Stimulated activated CD8-positive, alpha-beta memory T cell treated with anti-CD3 and anti-CD28 coated beads, Interleukin-15, amount 100 ng/mL, for 1 hour (primary cell): ENCODE measurements around the gene COX6A1.

ENCODE experiments used
- DNase-seq: peaks from one replicate; pipeline ENCODE4 v3.0.0-alpha.2; 2020; ENCODE audit warnings: low read depth

Gene COX6A1

DNA sequence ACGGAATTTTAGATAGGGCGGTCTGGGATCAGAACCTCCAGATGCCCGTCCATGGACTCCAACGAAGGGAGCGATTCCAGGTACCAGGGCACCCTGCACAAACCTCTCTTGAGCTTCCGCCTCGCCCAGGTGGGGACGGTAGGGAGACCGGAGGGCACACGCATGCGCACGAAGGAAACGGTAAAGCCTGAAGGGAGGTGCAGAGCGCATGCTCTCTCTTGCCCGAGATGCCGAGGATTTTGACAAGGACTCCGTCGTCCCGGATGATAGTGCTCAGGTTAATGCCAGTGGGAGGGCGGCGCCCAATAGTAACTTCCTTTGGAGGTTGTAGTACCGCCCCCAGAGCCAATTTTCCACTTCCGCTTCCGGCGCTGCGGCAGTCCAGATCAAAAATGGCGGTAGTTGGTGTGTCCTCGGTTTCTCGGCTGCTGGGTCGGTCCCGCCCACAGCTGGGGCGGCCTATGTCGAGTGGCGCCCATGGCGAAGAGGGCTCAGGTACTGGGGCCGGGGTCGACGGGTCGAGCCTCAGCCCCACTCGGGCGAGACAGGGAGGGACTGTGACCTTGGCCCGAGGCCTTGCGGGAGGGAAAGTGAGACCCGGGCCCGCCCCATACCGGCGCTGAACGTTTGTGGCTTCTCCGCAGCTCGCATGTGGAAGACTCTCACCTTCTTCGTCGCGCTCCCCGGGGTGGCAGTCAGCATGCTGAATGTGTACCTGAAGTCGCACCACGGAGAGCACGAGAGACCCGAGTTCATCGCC is at the start of gene COX6A1:
Gene COX6A1, plus strand, starts transcription at position 379 of the 760 bp plus-strand sequence. Its CDS starts 14 bp downstream, at position 393.
- DNase-seq: peak; percentile 96

DNA sequence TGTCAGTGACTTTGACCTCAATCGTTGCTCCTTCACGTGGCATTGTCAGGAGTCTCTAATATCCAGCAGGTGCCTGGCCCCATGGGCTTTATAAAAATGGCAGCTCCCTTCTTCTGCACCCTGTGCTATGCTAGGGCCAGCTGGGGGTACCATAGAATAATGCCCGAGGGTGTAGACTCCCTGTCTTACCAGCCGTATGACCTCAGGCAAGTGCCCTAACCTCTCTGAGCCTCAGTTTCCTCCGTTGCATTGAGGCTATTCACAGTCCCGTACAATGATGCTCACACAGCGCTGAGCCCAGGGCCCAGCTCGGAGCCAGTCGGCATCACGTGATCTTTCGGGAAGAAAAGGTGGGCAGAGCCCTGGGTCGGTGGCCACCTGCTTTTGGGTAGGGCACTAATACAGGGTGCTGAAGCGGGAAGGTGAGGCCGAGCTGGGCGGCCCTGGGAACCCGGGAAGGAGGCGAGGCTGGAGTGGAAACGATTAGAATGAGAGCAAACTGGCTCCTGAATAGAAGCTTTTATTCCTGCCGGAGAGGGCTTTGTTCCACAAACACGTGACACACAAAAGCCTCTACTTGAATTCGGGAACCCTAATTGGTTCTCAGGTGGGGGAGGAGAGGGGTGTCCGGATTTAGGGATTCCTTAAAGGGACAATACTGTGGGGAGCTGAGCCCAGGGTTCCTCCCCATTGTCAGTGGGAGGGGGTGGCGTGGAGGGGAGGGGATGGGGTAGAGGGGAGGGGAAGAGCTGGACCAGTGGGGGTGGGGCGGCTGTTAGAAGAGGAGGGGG is 49.0 kb upstream of the COX6A1 start:
- no peak for DNase-seq

DNA sequence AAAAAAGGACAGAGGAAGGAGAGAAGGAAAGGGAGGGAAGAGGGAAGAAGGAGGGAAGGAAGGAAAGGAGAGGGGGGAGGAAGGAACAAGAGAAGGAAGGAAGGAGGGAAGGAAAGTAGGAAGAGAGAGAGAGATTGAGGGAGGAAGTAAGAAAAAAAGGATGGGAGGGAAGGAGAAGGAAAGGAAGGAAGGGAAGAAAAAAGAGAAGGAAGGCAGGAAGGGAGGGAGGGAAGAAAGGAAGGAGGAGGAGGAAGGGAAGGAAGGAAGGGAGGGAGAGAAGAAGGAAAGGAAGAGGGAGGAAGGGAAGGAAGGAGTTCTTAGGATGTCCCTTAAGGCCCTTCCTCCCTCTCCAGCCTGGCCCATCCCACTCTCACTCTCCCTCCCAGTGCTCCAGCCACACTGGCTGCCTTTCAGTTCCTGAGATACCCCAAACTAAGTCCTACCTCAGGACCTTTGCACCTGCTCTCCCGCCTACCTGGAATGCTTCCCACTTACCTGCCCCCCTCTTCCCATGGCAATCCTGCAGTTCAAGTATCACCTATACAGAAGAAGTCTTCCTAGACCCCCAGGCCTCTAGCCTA is 47.3 kb upstream of the COX6A1 start:
- DNase-seq: no peak

DNA sequence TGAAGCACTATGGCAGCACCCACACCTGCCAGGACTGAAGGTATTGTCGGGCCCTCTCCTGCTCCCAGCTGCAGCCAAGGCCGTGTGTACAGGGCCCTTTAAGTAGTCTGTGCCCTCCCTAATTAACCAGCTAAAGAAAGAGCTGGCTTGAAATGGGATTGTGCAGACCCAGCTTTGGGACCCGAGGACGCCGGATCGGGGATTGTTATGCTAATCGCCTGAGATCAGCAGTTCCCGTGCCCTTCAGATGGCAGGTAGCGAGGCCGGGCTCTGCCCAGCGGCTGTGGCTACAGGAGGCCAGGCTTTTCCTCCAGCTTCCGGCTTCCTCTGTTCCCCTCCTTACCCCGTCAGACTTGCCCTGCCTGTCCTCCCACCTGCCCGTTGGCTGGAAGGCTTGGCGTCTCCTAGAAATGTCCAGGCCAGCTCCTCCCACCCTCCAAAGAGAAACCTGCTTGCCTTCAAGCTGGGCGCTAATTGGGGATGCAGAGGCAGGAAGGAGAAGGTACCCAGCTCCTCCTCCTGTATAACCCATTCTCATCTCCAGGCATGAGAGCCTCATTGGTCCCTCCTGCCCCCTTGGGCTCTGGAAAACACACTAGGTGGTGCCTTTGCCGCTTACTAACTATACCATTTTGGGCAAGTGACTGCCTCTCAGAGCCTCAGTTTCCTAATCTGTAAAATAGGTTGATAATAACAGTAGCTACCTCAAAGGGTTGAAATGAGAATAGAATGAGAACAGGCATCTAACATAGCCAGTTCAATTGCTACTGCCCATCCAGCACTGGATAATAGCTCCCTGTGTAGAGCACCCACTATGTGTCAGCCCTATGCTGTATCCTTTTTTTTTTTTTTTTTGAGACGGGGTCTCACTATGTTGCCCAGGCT is 43.2 kb upstream of the COX6A1 start:
- no peak for DNase-seq

DNA sequence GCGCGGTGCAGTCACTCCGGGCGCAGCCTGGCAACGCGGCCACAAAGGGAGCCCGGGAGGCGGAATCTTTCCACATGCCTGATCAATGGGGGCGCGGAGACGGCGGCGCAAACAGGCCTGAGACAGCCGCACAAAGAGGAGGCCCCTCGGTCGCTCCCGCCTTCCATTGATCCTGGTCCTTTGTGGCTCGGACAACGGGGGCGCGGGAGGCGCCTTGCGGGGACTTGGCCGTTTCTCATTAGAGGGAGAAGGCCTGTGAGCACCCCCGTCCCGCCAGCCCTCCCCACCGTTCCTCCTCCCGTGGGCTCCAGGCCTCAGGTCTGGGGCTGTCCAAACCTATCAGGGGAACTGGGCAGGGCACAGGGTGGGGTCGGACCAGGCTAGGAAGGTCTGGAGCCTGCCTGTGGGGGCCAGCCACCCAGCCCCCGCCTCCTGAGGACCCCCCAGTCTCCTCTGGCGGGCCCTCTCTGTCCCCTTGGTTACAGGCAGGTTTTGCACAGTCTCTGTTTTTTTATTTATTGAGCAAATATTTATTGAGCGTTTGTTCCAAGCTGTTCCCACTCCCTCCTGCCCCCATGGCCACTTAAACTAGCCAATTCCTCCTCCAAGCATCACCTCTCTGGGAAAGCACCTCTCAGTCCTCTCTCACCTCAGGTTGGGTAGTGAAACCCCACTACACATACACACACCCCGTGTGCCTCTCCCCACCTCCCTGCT is 39.9 kb upstream of the COX6A1 start:
- no peak for DNase-seq

DNA sequence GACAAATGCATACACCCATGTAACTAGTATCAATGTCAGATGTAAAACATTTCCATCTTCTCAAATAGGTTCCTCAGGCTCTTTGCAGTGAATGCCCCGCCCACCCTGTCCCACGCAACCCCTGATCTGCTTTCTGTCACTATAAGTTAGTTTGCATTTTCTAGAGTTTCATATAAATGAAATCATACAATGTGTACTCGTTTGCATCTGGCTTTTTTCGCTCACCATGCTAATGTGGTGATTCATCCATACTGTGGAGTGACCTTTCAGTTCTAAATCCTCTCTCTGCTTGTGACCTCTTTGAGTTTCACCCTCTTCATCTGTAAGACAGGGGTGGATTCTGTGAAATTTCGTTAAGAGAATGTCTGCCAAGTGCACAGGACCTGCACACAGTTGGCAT is 38.4 kb upstream of the COX6A1 start:
- no peak for DNase-seq

DNA sequence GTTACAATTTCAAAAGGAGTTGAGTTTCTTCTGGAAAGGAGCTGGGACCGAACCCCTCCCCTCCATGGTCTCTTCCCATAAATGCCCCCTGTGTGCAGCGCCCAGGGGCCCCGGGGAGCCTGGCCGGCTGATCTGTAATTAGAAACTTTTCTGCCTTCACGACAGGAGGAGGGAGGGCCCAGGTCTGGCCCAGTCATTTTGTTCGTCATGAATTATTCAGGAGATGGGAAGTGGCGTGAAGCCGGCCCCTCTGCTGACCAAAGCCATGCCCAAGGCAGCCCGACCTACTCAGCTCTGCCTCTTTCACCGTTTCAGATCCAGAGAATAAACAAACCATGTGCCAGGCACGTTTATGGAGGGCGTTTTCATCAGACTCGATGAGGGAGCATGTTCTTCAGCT is 35.7 kb upstream of the COX6A1 start:
- no peak for DNase-seq

DNA sequence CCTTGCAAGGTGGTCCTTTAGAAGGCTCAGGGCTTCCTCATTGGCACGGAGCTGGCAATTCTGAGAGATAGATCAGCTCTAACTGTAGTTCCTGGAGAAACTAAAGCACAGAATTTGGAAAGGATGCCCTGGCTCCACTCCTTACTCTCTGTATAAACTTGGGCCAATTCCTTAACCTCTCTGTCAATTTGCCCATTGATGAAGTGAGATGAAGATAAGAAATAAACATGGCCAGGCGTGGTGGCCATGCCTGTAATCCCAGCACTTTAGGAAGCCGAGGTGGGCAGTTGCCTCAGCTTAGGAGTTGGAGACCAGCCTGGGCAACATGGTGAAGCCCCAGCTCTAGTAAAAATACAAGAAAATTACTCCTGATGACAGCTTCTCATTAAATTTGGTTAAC is 34.0 kb upstream of the COX6A1 start:
- DNase-seq: no peak

DNA sequence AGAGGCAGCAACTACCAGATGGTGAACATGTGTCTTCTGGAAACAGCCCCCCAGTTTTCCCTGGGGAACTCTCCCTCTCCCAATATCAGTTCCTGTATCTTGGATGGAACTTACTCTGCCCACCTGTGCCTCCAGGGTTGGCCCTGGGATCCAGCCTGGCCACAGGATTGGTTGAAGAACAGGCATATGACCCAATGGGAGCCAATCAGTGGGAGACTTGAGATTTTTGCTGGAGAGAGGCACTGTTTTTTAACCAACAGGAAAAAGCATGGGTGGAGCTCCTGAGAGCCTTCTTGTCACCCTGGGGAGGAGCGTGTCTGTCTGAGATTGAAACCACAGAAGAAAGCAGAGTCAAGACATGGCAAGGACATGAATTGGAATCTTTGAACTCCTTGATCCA is 33.6 kb upstream of the COX6A1 start:
- no peak for DNase-seq

DNA sequence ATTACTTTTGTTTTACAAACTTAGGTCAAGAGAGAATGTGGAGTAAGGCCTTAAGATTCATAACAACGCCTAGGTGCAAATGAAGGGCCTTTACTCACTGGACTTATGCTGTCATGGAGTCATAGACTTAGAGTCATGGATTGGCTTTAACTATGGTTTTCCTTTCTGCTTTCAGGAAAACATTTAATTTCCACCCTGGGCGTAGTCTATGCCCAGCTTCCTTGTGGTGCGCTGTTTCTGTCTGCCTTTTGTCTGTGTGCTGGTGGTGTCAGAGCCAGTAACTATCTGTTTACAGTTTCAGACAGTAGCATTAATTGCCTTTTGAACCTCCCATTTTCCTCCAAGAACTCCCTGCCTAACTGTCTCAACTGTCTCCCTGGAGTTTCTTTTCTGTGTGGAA is 31.8 kb upstream of the COX6A1 start:
- no peak for DNase-seq

DNA sequence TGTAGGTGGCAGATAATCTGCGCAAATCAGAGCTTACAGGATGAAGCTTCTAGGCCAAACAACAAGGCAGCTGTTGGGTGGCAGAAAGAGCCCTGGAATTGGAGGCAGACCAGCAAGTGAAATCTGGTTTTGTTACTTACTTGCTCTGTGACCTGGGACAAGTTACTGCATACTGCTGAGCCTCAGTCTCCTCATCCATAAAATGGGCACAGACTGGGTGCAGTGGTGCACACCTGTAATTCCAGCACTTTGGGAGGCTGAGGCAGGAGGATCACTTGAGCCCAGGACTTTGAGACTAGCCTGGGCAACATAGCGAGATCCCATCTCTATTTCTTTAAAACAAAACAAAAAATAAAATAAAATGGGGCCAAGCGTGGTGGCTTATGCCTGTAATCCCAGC is 31.4 kb upstream of the COX6A1 start:
- no peak for DNase-seq

DNA sequence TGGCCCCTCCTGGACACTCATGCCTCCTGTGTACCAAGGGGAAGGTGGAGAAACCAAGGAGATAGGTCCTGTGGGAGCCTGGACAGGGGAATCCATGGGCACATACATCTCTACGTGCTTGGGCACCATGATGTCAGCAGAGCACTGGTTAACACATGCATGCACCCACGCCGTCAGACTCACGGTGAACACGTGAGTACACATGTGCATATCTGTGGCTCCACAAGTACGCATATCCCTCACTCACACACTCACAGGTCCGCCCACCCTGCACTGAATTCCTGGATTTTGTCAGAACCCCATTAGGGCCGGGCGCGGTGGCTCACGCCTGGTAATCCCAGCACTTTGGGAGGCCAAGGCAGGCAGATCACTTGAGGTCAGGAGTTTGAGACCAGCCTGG is 29.1 kb upstream of the COX6A1 start:
- no peak for DNase-seq

DNA sequence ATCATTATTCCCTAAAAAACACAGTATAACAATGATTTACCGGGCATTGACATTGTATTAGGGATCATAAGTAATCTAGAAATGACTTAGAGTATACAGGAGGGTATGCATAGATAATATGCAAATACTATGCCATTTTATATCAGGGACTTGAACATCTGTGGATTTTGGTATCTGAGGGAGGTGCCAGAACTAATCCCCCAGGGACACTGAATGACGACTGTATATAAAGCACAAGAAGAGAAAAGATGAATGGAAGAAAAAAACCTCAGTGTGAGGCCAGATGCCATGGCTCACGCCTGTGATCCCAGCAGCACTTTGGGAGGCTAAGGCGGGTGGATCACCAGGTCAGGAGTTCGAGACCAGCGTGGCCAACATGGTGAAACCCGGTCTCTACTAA is 25.5 kb upstream of the COX6A1 start:
- DNase-seq: no peak

DNA sequence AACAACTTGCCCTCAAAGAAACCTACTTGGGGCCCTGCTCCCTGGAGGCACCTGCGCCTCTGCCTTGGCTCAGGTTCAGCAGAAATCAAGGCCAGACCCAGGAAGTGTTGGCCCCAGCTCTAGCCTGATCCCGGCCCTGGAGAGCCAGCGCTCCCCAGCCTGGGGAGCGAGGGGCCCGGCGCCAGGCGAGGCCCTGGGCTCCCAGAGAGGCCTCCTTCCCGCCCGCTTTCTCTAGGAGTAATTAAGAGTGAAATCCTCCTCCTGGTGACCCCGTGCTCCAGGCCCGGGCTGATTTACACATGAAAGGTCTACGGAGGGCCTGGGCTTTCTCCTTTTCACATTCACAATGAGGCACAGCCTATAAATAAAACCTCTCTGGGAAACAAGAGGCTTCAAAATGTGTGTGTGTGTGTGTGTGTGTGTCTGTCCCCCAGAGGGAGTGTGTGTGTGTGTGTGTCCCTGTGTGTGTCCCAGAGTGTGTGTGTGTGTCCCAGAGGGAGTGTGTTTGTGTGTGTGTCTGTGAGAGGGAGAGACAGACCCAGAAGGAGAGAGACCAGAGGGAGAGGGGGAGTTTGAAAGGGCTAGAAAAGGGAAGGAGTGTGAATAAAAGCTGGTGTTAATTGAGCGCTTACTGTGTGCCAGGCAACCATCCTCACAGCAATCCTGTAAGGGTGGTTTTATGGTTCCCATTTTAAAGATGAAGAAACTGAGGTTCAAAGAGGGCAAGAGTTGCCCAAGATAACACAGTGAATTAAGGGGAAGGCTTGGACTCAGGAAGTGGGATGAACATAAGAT is 23.8 kb upstream of the COX6A1 start:
- no peak for DNase-seq

DNA sequence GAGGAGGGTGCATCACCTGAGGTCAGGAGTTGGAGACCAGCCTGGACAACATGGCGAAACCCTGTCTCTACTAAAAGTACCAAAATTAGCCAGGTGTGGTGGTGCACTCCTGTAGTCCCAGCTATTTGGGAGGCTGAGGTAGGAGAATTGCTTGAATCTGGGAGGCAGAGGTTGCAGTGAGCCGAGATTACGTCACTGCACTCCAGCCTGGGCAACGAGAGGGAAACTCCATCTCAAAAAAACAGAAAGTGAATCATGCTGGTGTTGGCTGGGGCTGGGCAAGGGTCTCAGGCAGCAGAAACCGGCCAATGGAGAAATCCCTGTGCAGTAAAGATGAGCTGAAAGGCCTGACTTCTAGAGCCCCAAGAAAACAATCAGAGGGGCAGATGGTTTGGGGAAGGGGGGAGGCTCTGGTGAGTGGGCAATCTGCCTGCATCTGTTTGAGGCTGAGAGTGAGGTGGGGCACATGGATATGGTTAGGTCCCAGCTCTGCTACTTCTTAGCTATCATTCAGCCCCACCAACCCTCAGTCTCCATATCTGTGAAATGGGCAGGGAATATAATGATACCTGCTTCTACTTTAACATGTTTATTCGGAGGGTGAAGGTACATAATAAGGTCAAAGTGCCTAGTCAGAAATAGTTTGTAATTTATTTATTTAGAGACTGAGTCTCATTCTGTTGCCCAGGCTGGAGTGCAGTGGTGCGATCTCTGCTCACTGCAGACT is 21.3 kb upstream of the COX6A1 start:
- no peak for DNase-seq

DNA sequence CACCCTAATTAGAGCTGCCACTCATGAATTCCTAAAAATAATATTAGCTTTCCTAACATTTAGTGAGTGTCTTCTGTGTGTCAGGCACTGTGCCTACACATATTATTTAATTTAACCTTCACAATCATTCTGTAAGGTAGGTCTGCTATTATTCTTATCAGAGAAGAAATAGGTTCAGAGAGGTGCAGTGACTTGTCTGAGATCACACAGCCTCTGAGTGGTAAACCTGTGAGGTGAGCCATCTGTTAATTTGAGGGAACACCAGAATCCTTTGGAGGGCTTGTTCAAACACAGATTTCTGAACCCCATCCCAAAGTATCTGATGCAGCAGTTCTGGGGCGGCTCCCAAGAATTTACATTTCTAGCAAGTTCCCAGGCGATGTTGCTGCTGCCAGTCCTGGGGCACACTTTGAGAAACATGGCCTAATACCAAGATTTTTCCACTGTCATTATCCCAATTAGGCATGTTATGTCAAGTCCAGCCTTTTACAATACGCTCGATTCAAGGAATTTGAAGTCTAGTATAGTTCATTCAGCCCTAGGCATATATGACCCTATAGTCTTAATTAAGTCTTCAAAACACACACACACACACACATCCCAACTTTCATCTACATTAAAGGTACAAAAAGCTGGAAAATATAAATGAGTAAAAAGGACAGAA is 19.9 kb upstream of the COX6A1 start:
- DNase-seq: no peak

DNA sequence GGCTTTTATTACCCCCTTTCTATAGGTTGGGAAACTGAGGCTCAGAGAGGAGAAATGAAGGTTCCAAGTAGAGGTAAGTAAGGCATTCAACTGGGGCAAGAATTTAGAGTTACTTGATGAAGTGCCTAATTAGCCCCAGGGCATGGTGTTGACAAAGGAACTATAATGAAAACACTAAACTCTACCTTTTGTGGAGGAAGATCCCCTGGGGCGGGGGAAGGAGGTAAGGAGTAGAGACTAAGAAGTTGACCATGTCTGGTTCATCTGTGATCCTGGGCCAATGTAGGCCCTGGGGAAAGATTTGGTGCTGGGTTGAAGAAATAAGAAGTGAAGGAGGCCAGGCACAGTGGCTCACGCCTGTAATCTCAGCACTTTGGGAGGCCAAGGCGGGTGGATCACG is 16.2 kb upstream of the COX6A1 start:
- DNase-seq: no peak

DNA sequence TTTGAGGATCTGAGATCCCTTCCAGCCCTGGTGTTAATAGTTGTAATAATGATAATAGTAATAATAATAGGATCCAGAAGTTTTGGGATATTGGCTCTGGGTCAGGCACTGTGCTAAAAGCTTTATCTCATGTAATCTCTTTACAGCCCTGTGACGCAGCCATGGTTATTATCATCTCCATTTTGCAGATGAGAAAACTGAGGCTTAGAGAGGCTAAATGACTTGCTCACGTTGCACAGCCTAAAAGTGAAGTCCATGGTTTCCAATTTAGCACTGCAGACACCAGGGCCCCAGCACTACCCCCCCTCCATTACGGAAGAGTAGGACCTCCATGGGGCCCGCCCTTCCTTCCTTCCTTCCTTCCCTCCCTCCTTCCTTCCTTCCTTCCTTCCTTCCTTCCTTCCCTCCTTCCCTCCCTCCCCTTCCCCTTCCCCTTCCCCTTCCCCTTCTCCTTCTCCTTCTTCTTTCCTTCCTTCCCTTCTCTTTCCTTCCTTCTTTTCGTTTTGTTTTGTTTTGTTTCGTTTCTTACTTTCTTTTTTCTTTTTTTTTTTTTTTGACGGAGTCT is 14.9 kb upstream of the COX6A1 start:
- DNase-seq: no peak

DNA sequence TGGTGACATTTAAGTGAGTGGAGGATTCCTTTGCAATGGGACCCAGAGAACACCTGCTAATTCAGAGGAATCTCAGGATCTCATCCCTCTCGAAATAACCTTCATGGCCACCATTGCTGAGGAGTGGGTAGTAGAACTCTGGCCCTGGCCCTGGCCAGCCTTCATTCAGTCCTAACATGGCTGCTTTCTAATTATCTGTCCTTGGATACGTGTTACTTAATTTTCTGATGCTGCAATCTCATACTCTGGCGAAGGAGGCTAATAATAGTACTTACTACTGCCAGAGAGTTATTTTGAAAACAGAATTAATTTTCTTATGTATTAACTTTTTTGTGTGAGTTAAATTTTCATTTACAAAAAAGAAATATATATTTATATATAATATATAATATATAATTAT is 12.1 kb upstream of the COX6A1 start:
- DNase-seq: no peak
